GM23248 (cell line): ENCODE results near the gene RFPL4AL1. TPM values are rescaled to one million over a fixed set of nuclear protein-coding genes. Genes with fewer than 3 reads are reported as not detected.

ENCODE experiments used
- DNase-seq: peaks from one replicate; pipeline ENCODE4 v3.0.0-alpha.2; 2015
- H2AFZ ChIP-seq: fragments of 200-600 bp; sonication (generic); 2 replicates; pipeline ENCODE4 v1.6.1; 2016; ENCODE audit warnings: antibody characterized with exemption
- H3F3A ChIP-seq: fragments of 200-600 bp; sonication (generic); 2 replicates; pipeline ENCODE4 v1.6.1; 2016; ENCODE audit warnings: mild to moderate bottlenecking, antibody characterized with exemption, mixed run types; ENCODE audit not compliant: insufficient read depth
- H3K27ac ChIP-seq: fragments of 200-600 bp; sonication (generic); 2 replicates; pipeline ENCODE4 v1.5.1; 2016; ENCODE audit warnings: mild to moderate bottlenecking
- H3K27me3 ChIP-seq: fragments of 200-600 bp; sonication (generic); replicated peaks from 2 replicates; pipeline ENCODE4 v1.6.1; 2016; ENCODE audit warnings: mild to moderate bottlenecking; ENCODE audit not compliant: insufficient read depth
- H3K36me3 ChIP-seq: fragments of 200-600 bp; sonication (generic); 2 replicates; pipeline ENCODE4 v1.6.1; 2016; ENCODE audit warnings: low read depth, mild to moderate bottlenecking
- H3K4me1 ChIP-seq: fragments of 200-600 bp; sonication (generic); 2 replicates; pipeline ENCODE4 v1.6.1; 2016; ENCODE audit warnings: mild to moderate bottlenecking; ENCODE audit not compliant: insufficient read depth
- H3K4me2 ChIP-seq: fragments of 200-600 bp; sonication (generic); one replicate; pipeline ENCODE4 v1.6.1; 2016; ENCODE audit warnings: mild to moderate bottlenecking; ENCODE audit not compliant: unreplicated experiment
- H3K4me3 ChIP-seq: fragments of 200-600 bp; sonication (generic); 2 replicates; pipeline ENCODE4 v1.5.1; 2016; ENCODE audit warnings: mild to moderate bottlenecking
- H3K79me2 ChIP-seq: fragments of 200-600 bp; sonication (generic); 2 replicates; pipeline ENCODE4 v1.6.1; 2016; ENCODE audit warnings: mild to moderate bottlenecking; ENCODE audit not compliant: insufficient read depth
- H3K9ac ChIP-seq: fragments of 200-600 bp; sonication (generic); 2 replicates; pipeline ENCODE4 v1.6.1; 2016; ENCODE audit warnings: mild to moderate bottlenecking
- H3K9me2 ChIP-seq: fragments of 200-600 bp; sonication (generic); 2 replicates; pipeline ENCODE4 v1.6.1; 2016; ENCODE audit warnings: mixed run types, mild to moderate bottlenecking, moderate library complexity; ENCODE audit not compliant: insufficient read depth
- H3K9me3 ChIP-seq: fragments of 200-600 bp; sonication (generic); one replicate; pipeline ENCODE4 v1.6.1; 2017; ENCODE audit warnings: low read depth
- H4K20me1 ChIP-seq: fragments of 200-600 bp; sonication (generic); 2 replicates; pipeline ENCODE4 v1.6.0; 2016; ENCODE audit not compliant: insufficient read depth
- EZH2 ChIP-seq: fragments of 200-600 bp; sonication (generic); IDR thresholded peaks from 2 replicates; pipeline ENCODE4 v1.6.1; 2018; ENCODE audit warnings: antibody characterized with exemption, mild to moderate bottlenecking; ENCODE audit not compliant: insufficient read depth, poor library complexity, severe bottlenecking
- EZH2phosphoT487 ChIP-seq: fragments of 200-600 bp; sonication (generic); IDR thresholded peaks from 2 replicates; pipeline ENCODE4 v1.6.1; 2018; ENCODE audit warnings: antibody characterized with exemption, moderate library complexity, mild to moderate bottlenecking, low read depth; ENCODE audit not compliant: insufficient read depth
- WGBS, 2 experiments: methylation state at CpG; one replicate each; pipeline ENCODE4 v1.1.6; 2015 to 2017; ENCODE audit warnings: low lambda C conversion rate in 2 of 2, low coverage in 1 of 2; ENCODE audit errors: missing lambda C conversion rate in 2 of 2; 5-methylcytosine and 5-hydroxymethylcytosine counted together
- in situ Hi-C: fragments of 300-500 bp; cut with MboI; formaldehyde crosslinking; loops from 2 replicates; pipeline ENCODE4 v1.15.0; 2020
- polyA plus RNA-seq: library from polyadenylated mRNA; unstranded; fragments of >200 nt; fragmentation: Nextera tagmentation; extraction: Ambion mirVana; gene quantifications from 2 replicates; pipeline ENCODE4 v1.2.1, GENCODE V29; 2016
- total RNA-seq: library from RNA; depleted of rRNA; stranded (reverse); fragments of >200 nt; shearing (Covaris generic); gene quantifications from 2 replicates; pipeline ENCODE4 v1.2.3, GENCODE V29; 2014; rRNA removed

RFPL4AL1 gene
- total and polyA plus RNA-seq, 2 experiments from 2014 or later, result not detected

GRCh38 chr19:55811340-55811739 is 42.4 kb downstream of the RFPL4AL1 start:
- H3K79me2 ChIP-seq, result no peaks in the 10 kb centered on the region

GRCh38 chr19:55812449-55812848 is 43.5 kb downstream of the RFPL4AL1 start:
- Histone ChIP-seq H3K79me2 (no peaks in the 10 kb centered on the region), H3K9me2 (no peaks in the 10 kb centered on the region), H3K36me3 (no peaks in the 10 kb centered on the region), H3K27me3 (no peaks in the 10 kb centered on the region), H3K9ac (no peak overlapping the region), H4K20me1 (no peaks in the 10 kb centered on the region), H3K9me3 (no peaks in the 10 kb centered on the region), H3K4me2 (no peak overlapping the region), H3K4me1 (no peaks in the 10 kb centered on the region), H2AFZ (no peak overlapping the region), H3K4me3 (no peak overlapping the region), H3K27ac (no peak overlapping the region), H3F3A (no peaks in the 10 kb centered on the region)
- TF ChIP-seq EZH2phosphoT487 (no peak), EZH2 (no peak)
- in situ Hi-C loops, result no loop called here
- 10 to 12% methylated on average over 7 of the region's 7 CpGs for WGBS, 2 experiments
- no peak for DNase-seq

More at GRCh38 chr19:55811340-55811739, 42.4 kb downstream of the RFPL4AL1 start:
- no peaks in the 10 kb centered on the region for H3K36me3 ChIP-seq
- no peaks in the 10 kb centered on the region for H3K9me2 ChIP-seq
- no peak overlapping the region for H2AFZ ChIP-seq
- H3K27ac ChIP-seq, result no peak overlapping the region
- no peaks in the 10 kb centered on the region for H4K20me1 ChIP-seq
- in situ Hi-C loops, result no loop called here
- TF ChIP-seq EZH2 (no peak), EZH2phosphoT487 (no peak)
- no peak overlapping the region for H3K9ac ChIP-seq
- no peaks in the 10 kb centered on the region for H3K27me3 ChIP-seq
- no peak overlapping the region for H3K4me3 ChIP-seq
- no peaks in the 10 kb centered on the region for H3F3A ChIP-seq
- H3K4me2 ChIP-seq, result no peak overlapping the region
- no peaks in the 10 kb centered on the region for H3K4me1 ChIP-seq
- 11 to 13% methylated on average over 3 of the region's 3 CpGs for WGBS, 2 experiments
- DNase-seq, result no peak
- H3K9me3 ChIP-seq, result no peaks in the 10 kb centered on the region

GRCh38 chr19:55813906-55814305 is 45.0 kb downstream of the RFPL4AL1 start:
- no peak overlapping the region for H2AFZ ChIP-seq
- H3K4me1 ChIP-seq, result no peaks in the 10 kb centered on the region
- DNase-seq, result no peak
- 22 to 25% methylated on average over 5 of the region's 5 CpGs for WGBS, 2 experiments
- in situ Hi-C loops, result no loop called here
- no peaks in the 10 kb centered on the region for H3K27me3 ChIP-seq
- TF ChIP-seq EZH2 (no peak), EZH2phosphoT487 (no peak)
- H3K79me2 ChIP-seq, result no peaks in the 10 kb centered on the region
- no peak overlapping the region for H3K4me3 ChIP-seq
- H3K9ac ChIP-seq, result no peak overlapping the region
- no peaks in the 10 kb centered on the region for H3F3A ChIP-seq
- H4K20me1 ChIP-seq, result no peaks in the 10 kb centered on the region
- H3K9me2 ChIP-seq, result no peaks in the 10 kb centered on the region
- no peaks in the 10 kb centered on the region for H3K9me3 ChIP-seq
- no peak overlapping the region for H3K4me2 ChIP-seq
- H3K27ac ChIP-seq, result no peak overlapping the region
- H3K36me3 ChIP-seq, result no peaks in the 10 kb centered on the region

- Histone ChIP-seq H3K4me1 (no peaks in the 10 kb centered on the region), H4K20me1 (no peaks in the 10 kb centered on the region), H3K4me3 (no peak overlapping the region), H3K9me2 (no peaks in the 10 kb centered on the region), H3K36me3 (no peaks in the 10 kb centered on the region), H3F3A (no peaks in the 10 kb centered on the region), H3K9ac (no peak overlapping the region), H3K9me3 (no peaks in the 10 kb centered on the region), H3K27me3 (no peaks in the 10 kb centered on the region), H3K27ac (no peak overlapping the region), H3K79me2 (no peaks in the 10 kb centered on the region), H3K4me2 (no peak overlapping the region), H2AFZ (no peak overlapping the region)
- in situ Hi-C loops, result no loop called here
- 18 to 27% methylated on average over 3 of the region's 3 CpGs for WGBS, 2 experiments
- DNase-seq, result no peak
- TF ChIP-seq EZH2phosphoT487 (no peak), EZH2 (no peak)
Measured at GRCh38 chr19:55820037-55820436, 51.1 kb downstream of the RFPL4AL1 start.

Other genes starting within 250 kb of the RFPL4AL1 start
- not detected in 2 replicates for gene SBK2, start 232.0 kb upstream of the RFPL4AL1 start, total RNA-seq
- not detected in 2 replicates for gene SBK2, start 232.0 kb upstream of the RFPL4AL1 start, polyA plus RNA-seq
- gene SBK3, start 223.6 kb upstream of the RFPL4AL1 start, total RNA-seq, result not detected in 2 replicates
- gene SBK3, start 223.6 kb upstream of the RFPL4AL1 start, polyA plus RNA-seq, result not detected in 2 replicates
- gene ZNF579, start 188.3 kb upstream of the RFPL4AL1 start, total RNA-seq, result 7.1 and 7.9 TPM in 2 replicates
- 1.7 and 1.8 TPM in 2 replicates for gene ZNF579, start 188.3 kb upstream of the RFPL4AL1 start, polyA plus RNA-seq
- gene FIZ1, start 169.6 kb upstream of the RFPL4AL1 start, total RNA-seq, result 3.4 and 5.6 TPM in 2 replicates
- gene FIZ1, start 169.6 kb upstream of the RFPL4AL1 start, polyA plus RNA-seq, result 2.3 TPM in 2 replicates
- 9.9 and 17.8 TPM in 2 replicates for gene ZNF524, start 168.8 kb upstream of the RFPL4AL1 start, total RNA-seq
- gene ZNF524, start 168.8 kb upstream of the RFPL4AL1 start, polyA plus RNA-seq, result 16.2 and 18.2 TPM in 2 replicates
- gene ZNF865, start 163.5 kb upstream of the RFPL4AL1 start, total RNA-seq, result 1.3 and 1.5 TPM in 2 replicates
- 0.21 and 0.51 TPM in 2 replicates for gene ZNF865, start 163.5 kb upstream of the RFPL4AL1 start, polyA plus RNA-seq
- gene ZNF784, start 144.6 kb upstream of the RFPL4AL1 start, total RNA-seq, result 3.0 and 4.2 TPM in 2 replicates
- gene ZNF784, start 144.6 kb upstream of the RFPL4AL1 start, polyA plus RNA-seq, result 1.2 and 1.3 TPM in 2 replicates
- 7.0 and 11.7 TPM in 2 replicates for gene ZNF580, start 128.1 kb upstream of the RFPL4AL1 start, total RNA-seq
- gene ZNF580, start 128.1 kb upstream of the RFPL4AL1 start, polyA plus RNA-seq, result 43.1 and 44.0 TPM in 2 replicates
- 8.5 and 12.1 TPM in 2 replicates for gene ZNF581, start 125.5 kb upstream of the RFPL4AL1 start, total RNA-seq
- gene ZNF581, start 125.5 kb upstream of the RFPL4AL1 start, polyA plus RNA-seq, result 17.6 and 20.6 TPM in 2 replicates
- 11.3 and 12.0 TPM in 2 replicates for gene CCDC106, start 120.9 kb upstream of the RFPL4AL1 start, total RNA-seq
- 15.2 and 15.3 TPM in 2 replicates for gene CCDC106, start 120.9 kb upstream of the RFPL4AL1 start, polyA plus RNA-seq
- 128 and 150 TPM in 2 replicates for gene U2AF2, start 114.1 kb upstream of the RFPL4AL1 start, total RNA-seq
- gene U2AF2, start 114.1 kb upstream of the RFPL4AL1 start, polyA plus RNA-seq, result 19.3 and 22.4 TPM in 2 replicates
- 82.2 and 103 TPM in 2 replicates for gene EPN1, start 93.9 kb upstream of the RFPL4AL1 start, total RNA-seq
- 48.8 and 53.1 TPM in 2 replicates for gene EPN1, start 93.9 kb upstream of the RFPL4AL1 start, polyA plus RNA-seq
- gene NLRP9, start 30.7 kb upstream of the RFPL4AL1 start, total RNA-seq, result not detected in 2 replicates
- not detected in 2 replicates for gene NLRP9, start 30.7 kb upstream of the RFPL4AL1 start, polyA plus RNA-seq
- gene RFPL4A, start 10.0 kb upstream of the RFPL4AL1 start, total RNA-seq, result not detected in 2 replicates
- not detected in 2 replicates for gene RFPL4A, start 10.0 kb upstream of the RFPL4AL1 start, polyA plus RNA-seq
- gene NLRP11, start 62.9 kb downstream of the RFPL4AL1 start, total RNA-seq, result not detected in 2 replicates
- not detected in 2 replicates for gene NLRP11, start 62.9 kb downstream of the RFPL4AL1 start, polyA plus RNA-seq
- not detected in 2 replicates for gene NLRP4, start 67.4 kb downstream of the RFPL4AL1 start, total RNA-seq
- not detected in 2 replicates for gene NLRP4, start 67.4 kb downstream of the RFPL4AL1 start, polyA plus RNA-seq
- not detected in 2 replicates for gene NLRP13, start 163.2 kb downstream of the RFPL4AL1 start, total RNA-seq
- gene NLRP13, start 163.2 kb downstream of the RFPL4AL1 start, polyA plus RNA-seq, result not detected in 2 replicates
- not detected in 2 replicates for gene NLRP8, start 178.7 kb downstream of the RFPL4AL1 start, total RNA-seq
- not detected in 2 replicates for gene NLRP8, start 178.7 kb downstream of the RFPL4AL1 start, polyA plus RNA-seq
- gene NLRP5, start 217.7 kb downstream of the RFPL4AL1 start, total RNA-seq, result not detected in 2 replicates
- gene NLRP5, start 217.7 kb downstream of the RFPL4AL1 start, polyA plus RNA-seq, result not detected in 2 replicates